HG03469 (cell line): ENCODE data around the gene STARD3.

ENCODE experiments used
- ATAC-seq: cut with Tn5 transposase; IDR thresholded peaks from one replicate; pipeline ENCODE4 v1.9.1; 2021; ENCODE audit warnings: mild to moderate bottlenecking, moderate library complexity, moderate number of reproducible peaks; ENCODE audit not compliant: unreplicated experiment

Gene STARD3

DNA sequence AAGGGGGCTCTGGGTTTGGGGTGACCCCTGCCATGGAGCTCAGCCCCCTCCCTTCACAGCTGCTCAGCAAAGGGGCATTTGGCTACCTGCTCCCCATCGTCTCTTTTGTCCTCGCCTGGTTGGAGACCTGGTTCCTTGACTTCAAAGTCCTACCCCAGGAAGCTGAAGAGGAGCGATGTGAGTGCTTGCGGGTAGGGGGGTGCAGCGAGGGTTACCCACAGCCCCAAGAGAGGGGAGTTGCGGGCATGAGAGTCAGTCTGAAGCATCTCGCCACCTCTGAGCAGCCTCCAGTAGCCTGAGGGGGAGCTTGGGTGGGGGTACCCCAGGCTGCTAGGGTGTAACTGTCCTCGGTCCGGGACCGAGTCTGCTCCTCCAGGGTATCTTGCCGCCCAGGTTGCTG, 21.4 kb downstream of the STARD3 start:
- no peak for ATAC-seq

DNA sequence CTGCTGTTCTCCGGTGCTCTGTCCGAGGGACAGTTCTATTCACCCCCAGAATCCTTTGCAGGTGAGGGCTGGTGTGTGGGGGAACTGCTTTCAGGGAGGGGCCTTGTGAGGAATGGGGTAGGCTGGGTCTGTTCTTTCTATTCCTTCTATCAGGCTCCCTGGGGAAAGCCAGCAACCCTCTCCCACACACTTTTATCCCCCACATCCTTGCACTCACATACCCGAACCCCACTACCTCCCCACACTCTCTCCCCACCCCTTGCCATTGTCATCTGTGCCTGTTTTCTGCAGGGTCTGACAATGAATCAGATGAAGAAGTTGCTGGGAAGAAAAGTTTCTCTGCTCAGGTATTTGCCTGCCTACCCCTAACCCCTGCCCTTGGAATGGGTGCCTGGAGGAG, 21.8 kb downstream of the STARD3 start:
- ATAC-seq = no peak

DNA sequence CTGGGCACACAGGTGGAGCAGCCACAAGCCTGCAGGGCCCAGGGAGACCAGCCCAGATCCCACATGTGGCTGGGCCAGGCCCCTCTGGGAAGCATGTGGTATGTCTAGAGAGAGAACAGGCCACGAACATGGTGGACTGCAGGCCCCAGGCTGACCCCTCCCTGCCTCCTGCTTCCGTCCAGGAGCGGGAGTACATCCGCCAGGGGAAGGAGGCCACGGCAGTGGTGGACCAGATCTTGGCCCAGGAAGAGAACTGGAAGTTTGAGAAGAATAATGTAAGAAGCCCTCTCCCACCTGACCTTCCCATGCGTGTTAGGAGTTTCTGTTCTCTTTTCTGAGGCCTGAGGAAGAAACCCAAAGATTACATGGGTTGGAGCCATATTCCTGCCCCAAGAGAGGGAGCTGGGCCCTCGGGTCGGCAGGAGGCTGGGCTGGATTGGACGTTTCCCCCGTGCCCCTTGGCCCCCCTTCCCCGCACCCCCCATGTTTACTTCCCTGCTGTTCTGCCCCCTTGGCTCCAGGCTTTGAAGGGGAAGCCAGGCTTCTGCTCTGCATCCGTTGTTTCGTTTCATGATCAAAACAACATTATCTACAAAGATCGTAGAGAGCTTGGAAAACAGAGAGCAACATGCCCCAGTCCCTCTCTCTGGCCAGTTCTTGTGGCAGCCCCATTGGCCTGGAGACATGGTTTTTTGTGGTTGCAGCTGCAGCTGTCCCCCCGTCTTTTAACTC, 22.5 kb downstream of the STARD3 start:
- no peak for ATAC-seq

DNA sequence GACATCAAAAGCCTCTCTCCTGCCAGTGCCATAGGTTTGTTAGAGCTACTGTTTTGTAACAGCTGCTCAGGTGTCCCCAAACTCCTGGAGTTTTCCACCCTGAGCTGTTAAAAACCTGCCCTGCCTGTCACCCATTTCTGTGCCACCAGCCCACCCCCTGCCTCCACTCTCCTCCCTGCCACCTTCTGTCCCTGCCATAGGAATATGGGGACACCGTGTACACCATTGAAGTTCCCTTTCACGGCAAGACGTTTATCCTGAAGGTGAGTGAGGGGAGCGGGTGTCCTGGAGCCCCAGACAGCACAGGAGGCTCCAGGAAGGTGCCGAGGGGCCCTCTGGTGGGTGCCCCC, 23.0 kb downstream of the STARD3 start:
- ATAC-seq = no peak

DNA sequence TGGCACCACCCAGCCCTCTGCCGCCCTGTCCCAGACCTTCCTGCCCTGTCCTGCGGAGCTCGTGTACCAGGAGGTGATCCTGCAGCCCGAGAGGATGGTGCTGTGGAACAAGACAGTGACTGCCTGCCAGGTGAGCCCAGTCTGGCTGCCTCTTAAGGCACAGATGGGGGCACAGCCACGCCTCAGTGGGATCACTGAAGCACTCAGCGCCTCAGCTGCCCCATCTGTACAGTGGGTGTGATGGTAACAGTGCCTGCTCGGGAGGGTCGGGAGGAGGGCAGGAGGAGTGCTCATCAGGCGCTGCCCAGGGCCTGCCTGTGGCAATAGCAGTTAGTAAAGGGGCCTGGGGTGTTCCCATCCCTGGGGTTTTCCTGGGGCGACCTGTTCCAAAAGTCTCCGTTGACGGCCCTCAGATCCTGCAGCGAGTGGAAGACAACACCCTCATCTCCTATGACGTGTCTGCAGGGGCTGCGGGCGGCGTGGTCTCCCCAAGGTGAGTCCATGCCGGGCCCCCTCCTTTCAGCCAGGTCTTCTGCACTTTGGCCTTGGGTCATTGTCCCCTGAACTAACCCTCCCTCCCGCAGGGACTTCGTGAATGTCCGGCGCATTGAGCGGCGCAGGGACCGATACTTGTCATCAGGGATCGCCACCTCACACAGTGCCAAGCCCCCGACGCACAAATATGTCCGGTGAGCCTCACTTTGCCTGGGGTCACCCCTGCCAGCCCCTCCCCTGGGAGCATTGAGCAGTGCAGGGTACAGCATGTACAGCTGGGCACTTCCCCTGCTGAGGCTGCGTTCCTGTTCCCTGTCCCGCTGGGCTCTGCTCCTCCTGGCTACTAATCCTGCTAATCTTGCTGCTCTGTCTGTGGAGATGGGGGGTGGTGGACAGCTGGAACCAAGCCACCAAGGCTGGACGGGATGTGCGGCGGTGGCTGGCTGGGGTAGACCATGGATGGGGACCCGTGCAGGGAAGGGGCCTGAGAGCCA, 23.7 kb downstream of the STARD3 start:
- ATAC-seq = no peak

DNA sequence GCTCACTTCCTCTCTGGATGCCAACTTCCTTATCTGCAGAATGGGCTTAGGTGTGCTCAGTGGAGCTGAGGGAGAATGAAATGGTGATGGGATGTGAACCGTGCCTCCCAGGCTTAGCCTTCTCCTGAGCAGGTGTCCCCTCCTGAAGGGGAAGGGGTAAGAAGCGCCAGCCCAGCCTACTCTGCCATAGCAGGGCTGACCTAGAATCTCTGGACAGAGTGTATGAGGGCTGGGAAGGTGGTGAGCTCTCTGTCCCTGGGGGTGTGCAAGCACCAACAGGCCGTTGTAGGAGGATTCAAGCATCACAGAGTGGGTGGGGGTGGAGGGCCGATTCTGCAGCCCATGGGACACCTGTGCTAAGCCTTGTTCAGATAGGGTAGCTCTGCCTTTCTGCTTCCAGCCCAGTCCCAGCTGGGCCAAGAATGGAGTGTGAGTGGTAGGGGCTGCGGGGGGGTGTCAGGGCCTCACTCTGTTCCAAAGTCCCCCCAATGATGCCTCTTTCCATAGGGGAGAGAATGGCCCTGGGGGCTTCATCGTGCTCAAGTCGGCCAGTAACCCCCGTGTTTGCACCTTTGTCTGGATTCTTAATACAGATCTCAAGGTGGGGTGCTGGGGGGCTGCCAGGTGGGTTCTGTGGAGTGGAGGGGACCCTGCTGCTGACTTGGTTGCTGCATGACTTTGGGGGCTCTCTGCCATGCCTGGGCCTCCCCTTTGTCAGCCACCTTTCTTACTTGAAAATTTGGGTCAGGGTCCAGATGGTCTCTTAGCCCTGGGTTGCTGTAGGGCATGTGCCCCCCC, 25.0 kb downstream of the STARD3 start:
- no peak for ATAC-seq

DNA sequence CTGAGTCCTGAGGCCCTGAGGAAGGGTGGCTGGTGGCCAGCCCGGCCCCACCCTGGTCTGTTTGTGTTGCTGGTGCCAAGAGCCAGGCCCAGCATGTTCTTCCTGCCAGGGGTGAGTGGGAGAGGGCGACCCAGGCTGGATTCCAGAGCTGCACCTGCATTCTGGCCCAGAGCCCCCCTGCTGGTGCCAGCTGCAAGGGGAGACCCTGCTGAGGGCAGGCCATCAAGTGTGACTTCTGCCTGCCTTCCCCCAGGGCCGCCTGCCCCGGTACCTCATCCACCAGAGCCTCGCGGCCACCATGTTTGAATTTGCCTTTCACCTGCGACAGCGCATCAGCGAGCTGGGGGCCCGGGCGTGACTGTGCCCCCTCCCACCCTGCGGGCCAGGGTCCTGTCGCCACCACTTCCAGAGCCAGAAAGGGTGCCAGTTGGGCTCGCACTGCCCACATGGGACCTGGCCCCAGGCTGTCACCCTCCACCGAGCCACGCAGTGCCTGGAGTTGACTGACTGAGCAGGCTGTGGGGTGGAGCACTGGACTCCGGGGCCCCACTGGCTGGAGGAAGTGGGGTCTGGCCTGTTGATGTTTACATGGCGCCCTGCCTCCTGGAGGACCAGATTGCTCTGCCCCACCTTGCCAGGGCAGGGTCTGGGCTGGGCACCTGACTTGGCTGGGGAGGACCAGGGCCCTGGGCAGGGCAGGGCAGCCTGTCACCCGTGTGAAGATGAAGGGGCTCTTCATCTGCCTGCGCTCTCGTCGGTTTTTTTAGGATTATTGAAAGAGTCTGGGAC, 25.8 kb downstream of the STARD3 start:
- no peak for ATAC-seq

DNA sequence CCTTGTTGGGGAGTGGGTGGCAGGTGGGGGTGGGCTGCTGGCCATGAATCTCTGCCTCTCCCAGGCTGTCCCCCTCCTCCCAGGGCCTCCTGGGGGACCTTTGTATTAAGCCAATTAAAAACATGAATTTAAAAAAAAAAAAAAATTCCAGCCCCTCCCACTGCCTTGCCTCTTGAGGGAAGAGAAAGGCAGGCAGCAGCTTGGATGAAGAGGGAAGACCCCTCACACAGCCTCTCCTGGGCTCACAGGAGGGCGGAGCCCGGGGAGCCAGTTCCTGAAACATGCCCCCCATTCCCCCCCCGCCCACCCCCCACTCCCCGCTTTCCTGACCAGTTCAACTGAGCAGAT, 26.4 kb downstream of the STARD3 start:
- no peak for ATAC-seq

DNA sequence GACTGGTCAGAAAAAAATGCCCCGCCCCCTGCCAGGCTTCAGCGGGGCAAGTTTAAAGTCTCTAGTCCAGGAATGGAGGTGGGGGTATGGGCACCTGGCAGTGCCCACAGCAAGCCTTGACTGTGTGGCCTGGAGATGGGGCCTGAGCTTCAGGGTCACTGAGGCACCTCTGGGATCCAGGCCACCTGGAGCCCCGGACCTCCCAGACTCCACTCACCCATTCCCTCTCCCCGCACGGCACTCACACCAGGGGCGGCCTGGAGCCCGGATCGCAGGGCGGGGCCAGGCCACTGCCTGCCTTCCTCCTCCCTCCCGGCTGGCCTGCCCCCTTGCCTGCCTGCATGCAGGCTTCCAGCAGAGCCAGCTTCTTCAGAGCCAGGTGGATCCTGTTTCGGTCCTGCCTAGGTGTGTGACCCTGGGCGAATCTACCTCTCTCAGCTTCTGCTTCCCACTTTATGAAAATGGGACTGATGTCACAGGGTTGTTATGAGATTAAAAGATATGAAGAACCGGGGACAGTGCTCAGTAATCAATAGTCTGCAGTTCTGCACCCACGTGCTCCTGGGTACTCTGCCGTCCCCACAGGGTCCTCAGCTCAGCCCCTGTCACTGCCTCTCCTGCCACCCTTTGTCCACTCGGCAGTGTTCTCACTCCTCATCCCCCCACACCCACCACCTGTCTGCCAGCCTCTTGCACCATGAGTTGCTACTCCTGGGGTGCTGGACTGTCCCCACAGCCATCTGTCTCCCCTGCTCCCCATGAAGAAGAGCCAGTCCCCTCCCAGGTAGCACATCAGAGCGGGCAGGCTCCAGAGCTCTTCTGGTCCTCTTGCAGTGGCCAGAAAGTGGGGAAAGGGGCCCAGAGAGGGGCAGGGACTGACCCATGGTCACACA, 27.0 kb downstream of the STARD3 start:
- no peak for ATAC-seq

DNA sequence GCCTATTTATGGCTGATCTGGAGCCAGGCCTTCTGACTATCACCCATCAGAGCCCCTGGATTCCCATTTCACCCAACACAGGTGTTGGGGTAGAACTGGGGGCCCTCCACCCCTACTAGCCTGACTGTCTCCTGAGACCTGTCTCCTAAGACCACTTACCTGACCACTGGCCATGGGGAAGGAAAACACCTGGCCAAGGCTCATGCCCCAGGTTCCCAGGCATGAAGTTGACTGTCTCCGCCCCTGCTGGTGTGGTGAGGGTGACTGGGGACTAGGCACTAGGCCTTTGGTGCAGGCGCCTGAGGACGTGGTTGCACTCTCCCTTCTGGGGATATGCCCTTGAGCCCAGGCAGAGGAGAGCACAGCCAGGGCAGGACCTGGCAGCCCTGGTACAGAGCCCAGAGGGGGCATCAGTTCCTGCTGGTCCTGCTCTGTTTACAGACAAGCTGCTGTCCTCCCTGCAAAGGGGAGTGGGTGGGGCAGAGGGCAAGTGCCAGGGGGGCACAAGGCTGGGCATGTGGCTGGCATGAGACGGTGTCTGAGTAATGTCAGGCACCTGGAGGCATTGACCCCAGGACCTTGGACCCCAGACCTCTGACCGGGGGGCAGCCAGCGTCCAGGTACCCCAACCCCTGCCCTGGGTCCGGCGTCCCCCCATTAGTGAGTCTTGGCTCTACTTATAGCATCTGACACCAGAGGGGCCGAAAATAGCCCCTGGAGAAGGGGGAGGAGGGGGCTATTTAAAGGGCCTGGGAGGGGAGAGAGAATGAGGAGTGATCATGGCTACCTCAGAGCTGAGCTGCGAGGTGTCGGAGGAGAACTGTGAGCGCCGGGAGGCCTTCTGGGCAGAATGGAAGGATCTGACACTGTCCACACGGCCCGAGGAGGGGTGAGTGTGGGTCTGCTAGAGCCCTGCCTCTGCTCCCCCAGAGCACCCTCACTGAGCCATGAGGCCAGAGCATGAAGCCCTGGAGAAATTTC, 27.9 kb downstream of the STARD3 start, which contains the start of gene TCAP:
TCAP (plus strand) TSS at position 769 of the 981 bp plus-strand sequence; CDS start at position 780, 11 bp downstream.
- no peak for ATAC-seq

DNA sequence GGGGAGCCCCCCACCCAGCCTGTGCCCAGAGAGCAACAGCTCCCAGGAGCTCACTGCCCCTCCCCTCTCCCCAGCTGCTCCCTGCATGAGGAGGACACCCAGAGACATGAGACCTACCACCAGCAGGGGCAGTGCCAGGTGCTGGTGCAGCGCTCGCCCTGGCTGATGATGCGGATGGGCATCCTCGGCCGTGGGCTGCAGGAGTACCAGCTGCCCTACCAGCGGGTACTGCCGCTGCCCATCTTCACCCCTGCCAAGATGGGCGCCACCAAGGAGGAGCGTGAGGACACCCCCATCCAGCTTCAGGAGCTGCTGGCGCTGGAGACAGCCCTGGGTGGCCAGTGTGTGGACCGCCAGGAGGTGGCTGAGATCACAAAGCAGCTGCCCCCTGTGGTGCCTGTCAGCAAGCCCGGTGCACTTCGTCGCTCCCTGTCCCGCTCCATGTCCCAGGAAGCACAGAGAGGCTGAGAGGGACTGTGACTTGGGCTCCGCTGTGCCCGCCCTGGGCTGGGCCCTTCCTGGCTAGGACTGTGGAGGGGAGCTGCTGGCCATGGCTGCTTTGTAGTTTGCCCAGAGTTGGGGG, 28.8 kb downstream of the STARD3 start:
- ATAC-seq = no peak

DNA sequence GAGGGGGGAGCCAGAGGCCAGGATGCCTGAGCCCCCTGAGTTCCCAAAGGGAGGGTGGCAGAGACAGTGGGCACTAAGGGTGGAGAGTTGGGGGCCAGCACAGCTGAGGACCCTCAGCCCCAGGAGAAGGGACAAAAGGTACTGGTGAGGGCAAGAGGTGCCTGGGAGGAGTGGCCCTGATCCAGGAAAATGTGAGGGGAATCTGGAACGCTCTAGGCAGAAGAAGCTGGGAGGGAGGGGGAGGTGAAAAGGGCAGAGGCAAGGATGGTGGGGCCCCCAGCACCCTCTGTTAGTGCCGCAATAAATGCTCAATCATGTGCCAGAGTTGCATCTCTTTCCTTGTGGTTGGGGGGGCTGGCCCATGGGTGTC, 29.3 kb downstream of the STARD3 start:
- no peak for ATAC-seq

DNA sequence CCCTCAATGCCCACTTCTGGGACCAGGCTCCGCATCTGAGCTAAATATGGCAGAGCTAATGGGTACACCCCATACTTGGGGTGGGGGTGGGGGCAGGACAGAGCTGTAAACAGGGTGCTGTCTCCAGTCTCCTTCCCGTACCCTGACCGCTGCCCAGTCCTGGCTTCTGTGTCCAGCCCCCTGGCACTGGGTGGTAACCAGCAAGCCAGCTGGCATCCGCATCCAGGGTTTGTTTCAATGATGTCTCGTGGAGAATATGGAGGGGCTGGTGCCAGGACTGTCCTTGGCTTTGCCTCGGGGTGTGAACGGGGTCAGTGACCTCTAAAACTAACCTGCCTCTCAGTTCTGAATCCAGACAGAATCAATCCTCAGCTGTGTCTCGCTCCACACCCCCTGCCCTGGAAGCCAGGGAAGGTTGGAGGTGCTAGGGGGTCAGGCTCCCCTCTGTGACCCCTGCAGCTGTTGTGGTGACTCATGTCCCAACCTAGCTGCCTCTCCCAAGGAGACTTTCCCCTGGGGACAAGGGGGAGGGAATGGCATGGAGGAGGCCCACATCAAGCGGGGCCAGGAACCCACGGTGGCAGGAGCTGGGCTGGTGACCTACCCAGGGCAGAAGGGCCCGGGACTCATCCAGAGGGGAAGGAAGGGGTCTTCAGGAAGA, 29.8 kb downstream of the STARD3 start:
- no peak for ATAC-seq

DNA sequence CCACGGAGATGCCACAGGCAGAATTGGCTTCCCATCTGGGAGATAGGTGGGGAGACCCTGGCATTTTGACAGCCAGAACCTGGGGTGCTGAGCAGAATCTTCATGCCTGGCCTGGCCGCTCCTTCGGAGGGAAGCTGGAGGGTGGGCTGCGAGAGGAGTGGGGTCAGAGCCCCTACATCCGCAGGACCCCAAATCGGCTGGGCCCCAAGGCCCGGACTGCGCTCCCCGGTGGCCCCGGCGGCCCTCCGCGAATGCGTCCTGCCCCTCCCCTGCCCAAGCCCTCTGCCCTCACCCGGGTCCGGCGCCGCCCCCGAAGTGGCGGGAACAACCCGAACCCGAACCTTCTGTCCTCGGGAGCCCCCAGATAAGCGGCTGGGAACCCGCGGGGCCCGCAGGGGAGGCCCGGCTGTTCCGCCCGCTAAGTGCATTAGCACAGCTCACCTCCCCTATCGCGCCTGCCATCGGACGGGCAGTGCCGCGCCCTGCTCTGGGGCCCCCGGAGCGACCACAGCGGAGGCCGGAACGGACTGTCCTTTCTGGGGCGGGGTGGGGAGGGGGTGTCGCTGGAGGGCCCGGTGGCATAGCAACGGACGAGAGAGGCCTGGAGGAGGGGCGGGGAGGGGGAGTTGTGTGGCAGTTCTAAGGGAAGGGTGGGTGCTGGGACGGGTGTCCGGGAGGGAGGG, 30.5 kb downstream of the STARD3 start:
- ATAC-seq = no peak

DNA sequence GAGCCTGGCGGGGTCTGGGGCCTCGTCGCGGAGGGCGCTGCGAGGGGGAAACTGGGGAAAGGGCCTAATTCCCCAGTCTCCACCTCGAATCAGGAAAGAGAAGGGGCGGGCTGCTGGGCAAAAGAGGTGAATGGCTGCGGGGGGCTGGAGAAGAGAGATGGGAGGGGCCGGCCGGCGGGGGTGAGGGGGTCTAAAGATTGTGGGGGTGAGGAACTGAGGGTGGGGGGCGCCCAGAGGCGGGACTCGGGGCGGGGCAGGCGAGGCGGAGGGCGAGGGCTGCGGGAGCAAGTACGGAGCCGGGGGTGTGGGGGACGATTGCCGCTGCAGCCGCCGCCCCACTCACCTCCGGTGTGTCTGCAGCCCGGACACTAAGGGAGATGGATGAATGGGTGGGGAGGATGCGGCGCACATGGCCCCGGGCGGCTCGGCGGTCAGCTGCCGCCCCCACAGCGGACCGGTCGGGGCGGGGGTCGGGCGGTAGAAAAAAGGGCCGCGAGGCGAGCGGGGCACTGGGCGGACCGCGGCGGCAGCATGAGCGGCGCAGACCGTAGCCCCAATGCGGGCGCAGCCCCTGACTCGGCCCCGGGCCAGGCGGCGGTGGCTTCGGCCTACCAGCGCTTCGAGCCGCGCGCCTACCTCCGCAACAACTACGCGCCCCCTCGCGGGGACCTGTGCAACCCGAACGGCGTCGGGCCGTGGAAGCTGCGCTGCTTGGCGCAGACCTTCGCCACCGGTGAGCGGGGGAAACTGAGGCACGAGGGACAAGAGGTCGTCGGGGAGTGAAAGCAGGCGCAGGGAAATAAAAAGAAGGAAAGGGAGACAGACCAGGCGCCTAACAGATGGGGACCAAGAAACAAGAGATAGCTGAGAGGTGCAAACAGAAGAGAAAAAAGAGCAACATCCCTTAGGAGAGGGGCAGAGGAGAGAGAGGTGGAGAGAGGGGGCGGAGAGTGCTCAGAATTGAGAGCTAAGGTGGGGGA, 31.3 kb downstream of the STARD3 start, which contains the start of gene PNMT:
PNMT (plus strand) TSS at position 509 of the 980 bp plus-strand sequence; CDS start at position 532, 23 bp downstream.
- ATAC-seq = no peak
